DND-41 (cell line): ENCODE measurements around the gene SND1.

Experiments used
- ATAC-seq: fragments of 200-7000 bp; cut with Tn5 transposase; 3 replicates; pipeline ENCODE4 v1.9.1; 2021; ENCODE audit warnings: low read depth; ENCODE audit not compliant: insufficient read depth
- DNase-seq: peaks from one replicate; pipeline ENCODE4 v3.0.0-alpha.2; 2020
- H2AFZ ChIP-seq: 2 replicates; pipeline ENCODE4 v1.6.0; 2012; ENCODE audit warnings: low read depth, low read length
- H3K27ac ChIP-seq: 2 replicates; pipeline ENCODE4 v1.5.1; 2012; ENCODE audit warnings: low read length, inconsistent platforms
- H3K27me3 ChIP-seq: fragments of 200-600 bp; sonication (generic); 2 replicates; pipeline ENCODE4 v1.6.0; 2012; ENCODE audit warnings: low read length, mild to moderate bottlenecking, inconsistent platforms; ENCODE audit not compliant: insufficient read depth, poor library complexity
- H3K36me3 ChIP-seq: 2 replicates; pipeline ENCODE4 v1.5.1; 2012; ENCODE audit warnings: low read length, inconsistent platforms; ENCODE audit not compliant: insufficient read depth
- H3K4me1 ChIP-seq: 2 replicates; pipeline ENCODE4 v1.5.1; 2012; ENCODE audit warnings: mild to moderate bottlenecking, low read length; ENCODE audit not compliant: insufficient read depth
- H3K4me2 ChIP-seq: 2 replicates; pipeline ENCODE4 v1.6.0; 2012; ENCODE audit warnings: mild to moderate bottlenecking, moderate library complexity, low read length, inconsistent platforms; ENCODE audit not compliant: insufficient read depth
- H3K4me3 ChIP-seq, 2 experiments: fragments of 200-600 bp in 1 of 2; shearing (Covaris generic) in 1 of 2; 2 replicates each; pipeline ENCODE4 v1.5.1; 2012 to 2016; ENCODE audit warnings: inconsistent platforms in 2 of 2, low read length in 2 of 2, mild to moderate bottlenecking in 2 of 2, low read depth in 1 of 2, moderate library complexity in 1 of 2
- H3K79me2 ChIP-seq: 2 replicates; pipeline ENCODE4 v1.6.0; 2012; ENCODE audit warnings: low read length, inconsistent platforms; ENCODE audit not compliant: insufficient read depth
- H3K9ac ChIP-seq: 2 replicates; pipeline ENCODE4 v1.6.0; 2012; ENCODE audit warnings: low read depth, mild to moderate bottlenecking, inconsistent platforms, low read length, moderate library complexity
- H3K9me3 ChIP-seq: 2 replicates; pipeline ENCODE4 v1.5.1; 2012; ENCODE audit warnings: low read length, moderate library complexity, mild to moderate bottlenecking, inconsistent platforms; ENCODE audit not compliant: insufficient read depth, severe bottlenecking
- H4K20me1 ChIP-seq: 2 replicates; pipeline ENCODE4 v1.6.0; 2012; ENCODE audit warnings: low read length; ENCODE audit not compliant: insufficient read depth
- EZH2 ChIP-seq: IDR thresholded peaks from 3 replicates; pipeline ENCODE4 v1.6.1; 2012; ENCODE audit warnings: borderline replicate concordance, low read depth, mild to moderate bottlenecking, moderate library complexity, low read length, inconsistent platforms; ENCODE audit not compliant: severe bottlenecking
- TF ChIP-seq, protein P1 (sequence below): IDR thresholded peaks from 2 replicates; pipeline ENCODE4 v1.5.1; 2012; ENCODE audit warnings: borderline replicate concordance, low read length, moderate library complexity, mild to moderate bottlenecking; ENCODE audit not compliant: poor library complexity, severe bottlenecking; ENCODE audit errors: extremely low read depth

SND1 gene

DNA sequence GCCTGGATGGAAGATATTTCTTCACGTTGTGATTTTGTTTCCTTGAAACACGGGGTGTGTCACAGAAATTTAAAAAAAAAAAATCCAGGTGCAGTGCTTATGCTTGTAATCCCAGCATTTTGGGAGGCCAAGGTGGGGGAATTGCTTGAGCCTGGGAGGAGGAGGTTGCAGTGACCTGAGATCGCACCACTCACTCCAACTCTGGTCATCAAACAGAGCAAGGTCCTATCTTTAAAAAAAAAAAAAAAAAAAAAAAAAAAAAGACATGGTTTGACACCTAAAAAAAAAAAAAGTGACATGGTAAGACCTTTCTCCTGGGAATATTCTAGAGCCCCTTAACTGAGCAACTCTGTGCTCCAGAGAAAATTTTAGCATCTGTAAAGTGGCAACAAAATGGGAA, 388.2 kb downstream of the SND1 start:
- Histone ChIP-seq H4K20me1 (0 out of 2 replicates have a peak, but pooled peaks cover 8% of the 10 kb centered on the region), H3K36me3 (no peaks in the 10 kb centered on the region), H3K4me2 (no peak overlapping the region), H3K4me1 (no peaks in the 10 kb centered on the region), H3K9me3 (no peaks in the 10 kb centered on the region), H3K27me3 (no peaks in the 10 kb centered on the region), H3K27ac (no peak overlapping the region), H2AFZ (no peak overlapping the region), H3K79me2 (no peaks in the 10 kb centered on the region), H3K9ac (no peak overlapping the region), H3K4me3 (no peak overlapping the region)
- no peak for TF ChIP-seq EZH2
- TF ChIP-seq, protein P1, sequence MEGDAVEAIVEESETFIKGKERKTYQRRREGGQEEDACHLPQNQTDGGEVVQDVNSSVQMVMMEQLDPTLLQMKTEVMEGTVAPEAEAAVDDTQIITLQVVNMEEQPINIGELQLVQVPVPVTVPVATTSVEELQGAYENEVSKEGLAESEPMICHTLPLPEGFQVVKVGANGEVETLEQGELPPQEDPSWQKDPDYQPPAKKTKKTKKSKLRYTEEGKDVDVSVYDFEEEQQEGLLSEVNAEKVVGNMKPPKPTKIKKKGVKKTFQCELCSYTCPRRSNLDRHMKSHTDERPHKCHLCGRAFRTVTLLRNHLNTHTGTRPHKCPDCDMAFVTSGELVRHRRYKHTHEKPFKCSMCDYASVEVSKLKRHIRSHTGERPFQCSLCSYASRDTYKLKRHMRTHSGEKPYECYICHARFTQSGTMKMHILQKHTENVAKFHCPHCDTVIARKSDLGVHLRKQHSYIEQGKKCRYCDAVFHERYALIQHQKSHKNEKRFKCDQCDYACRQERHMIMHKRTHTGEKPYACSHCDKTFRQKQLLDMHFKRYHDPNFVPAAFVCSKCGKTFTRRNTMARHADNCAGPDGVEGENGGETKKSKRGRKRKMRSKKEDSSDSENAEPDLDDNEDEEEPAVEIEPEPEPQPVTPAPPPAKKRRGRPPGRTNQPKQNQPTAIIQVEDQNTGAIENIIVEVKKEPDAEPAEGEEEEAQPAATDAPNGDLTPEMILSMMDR = no peak
- DNase-seq (no peak), ATAC-seq (no peak)

DNA sequence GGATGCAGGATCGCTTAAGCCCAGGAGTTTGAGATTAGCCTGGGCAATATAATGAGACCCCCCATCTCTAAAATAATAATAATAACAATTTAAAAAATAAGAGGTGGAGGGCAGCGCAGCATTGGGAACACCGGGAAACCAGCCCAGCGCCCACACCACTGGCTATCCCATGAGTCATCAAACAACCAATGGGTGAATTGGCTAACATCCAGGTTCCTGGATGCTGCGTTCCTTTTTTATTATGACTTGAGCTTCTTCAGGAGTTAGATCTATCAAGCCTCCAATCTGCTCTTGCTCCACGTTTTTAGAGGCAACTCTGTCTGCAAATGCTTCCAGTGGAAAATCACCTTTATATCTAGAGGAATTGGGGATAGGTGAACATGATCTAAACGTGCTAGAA, 389.2 kb downstream of the SND1 start:
- ATAC-seq (no peak), DNase-seq (no peak)
- H3K27me3 ChIP-seq = no peaks in the 10 kb centered on the region
- H2AFZ ChIP-seq = no peak overlapping the region
- TF ChIP-seq, protein P1 = no peak
- no peak for TF ChIP-seq EZH2
- no peak overlapping the region for H3K4me3 ChIP-seq
- H3K27ac ChIP-seq = no peak overlapping the region
- no peak overlapping the region for H3K9ac ChIP-seq
- H3K9me3 ChIP-seq = no peaks in the 10 kb centered on the region
- H4K20me1 ChIP-seq = 0 out of 2 replicates have a peak, but pooled peaks cover 8% of the 10 kb centered on the region
- no peak overlapping the region for H3K4me2 ChIP-seq
- H3K36me3 ChIP-seq = no peaks in the 10 kb centered on the region
- H3K4me1 ChIP-seq = no peaks in the 10 kb centered on the region
- H3K79me2 ChIP-seq = no peaks in the 10 kb centered on the region

DNA sequence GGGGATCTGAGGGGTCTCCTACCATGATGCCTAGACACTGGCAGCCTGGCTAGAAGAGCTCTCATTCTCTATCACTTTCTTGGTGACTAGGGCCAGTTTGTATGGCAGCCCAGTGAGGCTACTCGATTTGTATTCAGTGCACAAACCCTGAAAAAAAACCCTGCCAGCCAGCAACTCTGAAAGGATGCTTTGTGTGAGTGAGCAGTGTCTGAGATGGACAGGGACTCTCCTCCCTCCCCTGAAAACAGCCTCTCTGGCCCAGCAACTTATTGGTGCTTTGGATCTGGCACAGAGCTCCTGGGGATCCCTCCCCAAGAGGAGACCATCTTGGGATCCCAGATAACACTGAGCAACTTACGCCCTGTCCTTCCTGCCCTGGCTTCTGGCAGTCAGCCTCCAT, 390.0 kb downstream of the SND1 start:
- H3K4me2 ChIP-seq = no peak overlapping the region
- DNase-seq (no peak), ATAC-seq (no peak)
- H3K79me2 ChIP-seq = no peaks in the 10 kb centered on the region
- no peaks in the 10 kb centered on the region for H3K4me1 ChIP-seq
- no peaks in the 10 kb centered on the region for H3K9me3 ChIP-seq
- no peak overlapping the region for H2AFZ ChIP-seq
- H3K4me3 ChIP-seq = no peak overlapping the region
- TF ChIP-seq EZH2 = no peak
- TF ChIP-seq, protein P1 = no peak
- H3K27ac ChIP-seq = no peak overlapping the region
- 0 out of 2 replicates have a peak, but pooled peaks cover 8% of the 10 kb centered on the region for H4K20me1 ChIP-seq
- H3K36me3 ChIP-seq = no peaks in the 10 kb centered on the region
- H3K9ac ChIP-seq = no peak overlapping the region
- H3K27me3 ChIP-seq = no peaks in the 10 kb centered on the region

DNA sequence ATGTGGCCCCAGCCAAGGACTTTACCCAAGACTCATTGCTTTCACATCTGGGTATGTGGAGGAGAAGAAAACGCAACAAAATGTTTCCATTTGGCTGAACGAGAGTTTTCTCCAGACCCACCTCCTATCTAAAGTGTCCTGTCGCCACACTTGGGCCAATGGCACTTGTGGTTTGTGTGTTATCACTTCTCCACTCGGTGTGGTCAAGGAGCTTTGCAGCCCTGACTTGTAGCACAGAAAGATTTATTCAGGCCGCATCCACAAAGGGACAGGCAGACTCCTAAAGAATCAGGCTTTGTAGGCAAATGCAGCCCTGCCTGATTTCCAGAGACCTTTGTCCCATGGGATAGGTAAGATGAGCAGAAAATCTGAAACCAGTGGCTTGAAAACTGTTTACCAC, 392.1 kb downstream of the SND1 start:
- no peak overlapping the region for H3K27ac ChIP-seq
- H3K9ac ChIP-seq = no peak overlapping the region
- H3K4me1 ChIP-seq = no peaks in the 10 kb centered on the region
- DNase-seq (no peak), ATAC-seq (no peak)
- no peak overlapping the region for H3K4me2 ChIP-seq
- peaks cover 16% of the 10 kb centered on the region; the same call in 1 of the 2 replicates for H4K20me1 ChIP-seq
- no peak overlapping the region for H3K4me3 ChIP-seq
- no peaks in the 10 kb centered on the region for H3K9me3 ChIP-seq
- TF ChIP-seq, protein P1 = no peak
- TF ChIP-seq EZH2 = no peak
- H3K36me3 ChIP-seq = no peaks in the 10 kb centered on the region
- H3K79me2 ChIP-seq = no peaks in the 10 kb centered on the region
- H3K27me3 ChIP-seq = no peaks in the 10 kb centered on the region
- H2AFZ ChIP-seq = no peak overlapping the region
